ENCODE results near the gene BNIP3. TPM values are rescaled to one million over a fixed set of nuclear protein-coding genes. Genes with fewer than 3 reads are reported as not detected.

BNIP3 gene
- total and polyA plus RNA-seq, 2 of the 8 experiments (the other 6 are each of a cell fraction or from before 2014, with no cell fraction given), result 25.8 to 58.9 TPM

DNA sequence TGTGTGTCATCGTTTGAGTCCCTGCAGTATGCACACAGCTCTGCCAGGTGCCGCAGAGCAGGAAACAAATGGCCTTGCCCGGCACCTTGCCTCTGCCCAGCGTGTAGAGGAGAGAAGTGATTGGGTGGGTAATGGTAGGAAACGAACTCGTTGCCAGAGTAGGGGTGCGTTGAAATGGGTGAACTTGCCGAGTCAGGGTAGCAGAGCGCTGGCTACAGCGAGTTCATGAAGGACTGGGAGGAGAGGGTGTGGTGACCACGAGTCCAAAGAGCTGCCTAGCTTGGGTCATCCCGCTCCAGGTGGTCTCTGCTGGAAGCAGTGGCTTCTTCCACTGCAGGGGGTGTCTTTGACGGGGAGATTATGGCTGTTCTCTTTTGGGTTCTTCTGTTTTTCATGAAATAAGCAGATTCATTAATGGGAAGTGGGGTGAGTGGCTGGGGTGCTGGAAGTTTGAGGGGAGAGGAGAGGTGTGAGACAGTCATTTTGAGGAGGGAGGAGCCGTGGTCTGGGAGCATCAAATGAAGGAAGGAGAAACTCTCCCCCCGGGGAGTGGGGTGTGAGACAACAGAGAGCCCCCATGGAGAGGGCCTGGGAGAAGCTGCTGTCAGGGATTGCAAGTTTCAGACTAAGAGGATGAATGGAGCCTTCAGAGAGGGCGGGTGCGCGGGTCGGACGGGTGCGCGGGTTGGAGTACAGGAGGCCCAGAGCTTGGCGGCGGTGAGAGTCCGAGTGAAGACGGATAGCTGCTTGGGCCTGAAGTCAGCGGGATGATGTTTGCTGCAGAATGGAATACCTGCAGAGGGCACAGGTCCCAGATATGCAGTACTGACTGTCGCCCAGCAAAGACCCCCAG is 54.8 kb downstream of the BNIP3 start:
- Histone ChIP-seq H3K9me3 (ENCODE audit: insufficient read depth in 2 of 2, low read depth in 1 of 2, low read length in 1 of 2) (no peaks in the 10 kb centered on the region; a peak in 1 of 4 replicates), H3K4ac (replicated peaks; ENCODE audit: insufficient read length, low read depth, low read length) (no peak overlapping the region), H3K23me2 (ENCODE audit: low read depth, low read length) (no peaks in the 10 kb centered on the region), H4K91ac (replicated peaks; ENCODE audit: insufficient read length, low read length) (no peak overlapping the region), H4K20me1 (replicated peaks in 1 of 2; ENCODE audit: control insufficient read depth in 1 of 2, insufficient read depth in 2 of 2, low read length in 2 of 2) (peaks cover 29 to 35% of the 10 kb centered on the region in 2 experiments), H3K14ac (ENCODE audit: insufficient read length) (no peak overlapping the region), H2AK5ac (ENCODE audit: low read depth, low read length) (no peak overlapping the region), H2BK120ac (replicated peaks; ENCODE audit: low read depth, low read length) (no peak overlapping the region), H3K18ac (ENCODE audit: extremely low read depth, low read length) (0 out of 2 replicates have a peak overlapping the region, but pooled peaks have one; percentile 62), H3K27ac (ENCODE audit: low read depth, low read length) (no peak overlapping the region), H2BK5ac (ENCODE audit: low read depth, low read length) (no peak overlapping the region), H3K4me2 (ENCODE audit: insufficient read depth in 1 of 2, low read depth in 2 of 2, low read length in 2 of 2) (no peak overlapping the region), H3K9ac (replicated peaks in 1 of 4; ENCODE audit: extremely low read depth in 1 of 4, low read depth in 3 of 4, low read length in 3 of 4) (0 out of 7 replicates have a peak overlapping the region, but pooled peaks of 1 of the 4 experiments have one; percentile 5), H3K79me1 (ENCODE audit: low read depth, low read length) (peaks cover 34% of the 10 kb centered on the region), H2BK15ac (ENCODE audit: low read length) (no peak overlapping the region), H3K36me3 (ENCODE audit: control insufficient read depth in 2 of 4, insufficient read depth in 4 of 4, low read length in 3 of 4) (no peaks in the 10 kb centered on the region; a peak in 1 of 8 replicates), H2BK12ac (ENCODE audit: low read depth, low read length) (no peak overlapping the region), H2AFZ (ENCODE audit: low read length) (no peak overlapping the region), H3K27me3 (replicated peaks in 1 of 4; ENCODE audit: control insufficient read depth in 3 of 4, extremely low read depth in 1 of 4, insufficient read depth in 3 of 4, low read length in 3 of 4) (no peaks in the 10 kb centered on the region), H3K23ac (ENCODE audit: insufficient read length) (no peak overlapping the region), H3K56ac (replicated peaks; ENCODE audit: insufficient read length, low read depth, low read length) (no peak overlapping the region), H3K4me3 (ENCODE audit: extremely low read depth in 1 of 4, insufficient read depth in 2 of 4, low read depth in 3 of 4, low read length in 4 of 4) (no peak overlapping the region), H2BK20ac (ENCODE audit: low read length) (no peak overlapping the region), H4K5ac (ENCODE audit: insufficient read length, low read depth, low read length) (no peak overlapping the region), H3K79me2 (ENCODE audit: control insufficient read depth in 1 of 2, insufficient read depth in 2 of 2, low read length in 2 of 2) (peaks cover 25 to 99% of the 10 kb centered on the region in 2 experiments), H3K4me1 (replicated peaks in 1 of 4; ENCODE audit: control insufficient read depth in 3 of 4, insufficient read depth in 4 of 4, low read length in 3 of 4) (peaks cover 4 to 45% (median 14%) of the 10 kb centered on the region in 4 experiments; a peak in 6 of 7 replicates), H4K8ac (ENCODE audit: extremely low read depth, insufficient read depth, low read length) (no peak overlapping the region)
- POLR2A ChIA-PET (ENCODE audit: partially characterized antibody), result interaction anchor here (0.7 to 1.9 kb wide), 4 partner anchors 13 to 572 kb away, joined by 3 to 5 read pairs (median 3); no protein-coding TSS in a partner anchor
- 93% methylated on average over 28 of the region's 28 CpGs; no CpG with 5 or more reads in 1 of the 2 experiments for WGBS, 2 experiments (ENCODE audit: extremely low coverage in 1 of 2, insufficient coverage in 1 of 2, insufficient read length in 1 of 2, insufficient replicate concordance in 2 of 2, low coverage in 1 of 2, low lambda C conversion rate in 2 of 2, missing lambda C conversion rate in 1 of 2)
- DNase-seq (ENCODE audit: low read depth in 1 of 2, low spot score in 2 of 2), result no peak
- CTCF ChIA-PET (ENCODE audit: partially characterized antibody), result interaction anchor here (0.7 to 3.8 kb wide), 6 partner anchors 10 to 96 kb away, joined by 3 to 19 read pairs (median 4); no protein-coding TSS in a partner anchor
- FAIRE-seq, result no peak
- TF ChIP-seq NRF1 (IDR thresholded peaks at IDR 0.05; ENCODE audit: low read depth, low read length), result no peak
- TF ChIP-seq JUN (IDR thresholded peaks at IDR 0.05; ENCODE audit: low read depth, low read length), result no peak
- TF ChIP-seq, protein P1, sequence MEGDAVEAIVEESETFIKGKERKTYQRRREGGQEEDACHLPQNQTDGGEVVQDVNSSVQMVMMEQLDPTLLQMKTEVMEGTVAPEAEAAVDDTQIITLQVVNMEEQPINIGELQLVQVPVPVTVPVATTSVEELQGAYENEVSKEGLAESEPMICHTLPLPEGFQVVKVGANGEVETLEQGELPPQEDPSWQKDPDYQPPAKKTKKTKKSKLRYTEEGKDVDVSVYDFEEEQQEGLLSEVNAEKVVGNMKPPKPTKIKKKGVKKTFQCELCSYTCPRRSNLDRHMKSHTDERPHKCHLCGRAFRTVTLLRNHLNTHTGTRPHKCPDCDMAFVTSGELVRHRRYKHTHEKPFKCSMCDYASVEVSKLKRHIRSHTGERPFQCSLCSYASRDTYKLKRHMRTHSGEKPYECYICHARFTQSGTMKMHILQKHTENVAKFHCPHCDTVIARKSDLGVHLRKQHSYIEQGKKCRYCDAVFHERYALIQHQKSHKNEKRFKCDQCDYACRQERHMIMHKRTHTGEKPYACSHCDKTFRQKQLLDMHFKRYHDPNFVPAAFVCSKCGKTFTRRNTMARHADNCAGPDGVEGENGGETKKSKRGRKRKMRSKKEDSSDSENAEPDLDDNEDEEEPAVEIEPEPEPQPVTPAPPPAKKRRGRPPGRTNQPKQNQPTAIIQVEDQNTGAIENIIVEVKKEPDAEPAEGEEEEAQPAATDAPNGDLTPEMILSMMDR (IDR thresholded peaks at IDR 0.05; ENCODE audit: control extremely low read depth in 1 of 3, insufficient read depth in 1 of 3, low read depth in 1 of 3, low read length in 3 of 3), result no peak
- no peak for TF ChIP-seq SP4 (IDR thresholded peaks at IDR 0.05; ENCODE audit: low read length)
- no peak for TF ChIP-seq POU5F1 (IDR thresholded peaks at IDR 0.05; ENCODE audit: low read depth, low read length)
- TF ChIP-seq SIRT6 (IDR thresholded peaks at IDR 0.05; ENCODE audit: low read length), result no peak
- TF ChIP-seq RNF2 (IDR thresholded peaks at IDR 0.05; ENCODE audit: borderline replicate concordance, low read depth, low read length, missing control alignments, poor library complexity, severe bottlenecking), result no peak
- TF ChIP-seq SP1 (IDR thresholded peaks at IDR 0.05; ENCODE audit: low read depth, low read length), result no peak
- TF ChIP-seq HDAC6 (IDR thresholded peaks at IDR 0.05; ENCODE audit: low read depth, low read length), result no peak
